HG02852 (cell line): ENCODE results near the gene FANK1.

Experiments used
- ATAC-seq: cut with Tn5 transposase; IDR thresholded peaks from one replicate; pipeline ENCODE4 v1.9.1; 2021; ENCODE audit warnings: mild to moderate bottlenecking, moderate library complexity; ENCODE audit not compliant: unreplicated experiment

The FANK1 gene

GRCh38 chr10:125896088-125896934 lies at the start of gene FANK1:
FANK1 (plus strand) TSS chr10:125896564; CDS start chr10:125896643, 79 bp downstream.
- ATAC-seq: peak; percentile 86

- ATAC-seq: no peak
Observed at GRCh38 chr10:125846894-125847293, 49.5 kb upstream of the FANK1 start.

DNA sequence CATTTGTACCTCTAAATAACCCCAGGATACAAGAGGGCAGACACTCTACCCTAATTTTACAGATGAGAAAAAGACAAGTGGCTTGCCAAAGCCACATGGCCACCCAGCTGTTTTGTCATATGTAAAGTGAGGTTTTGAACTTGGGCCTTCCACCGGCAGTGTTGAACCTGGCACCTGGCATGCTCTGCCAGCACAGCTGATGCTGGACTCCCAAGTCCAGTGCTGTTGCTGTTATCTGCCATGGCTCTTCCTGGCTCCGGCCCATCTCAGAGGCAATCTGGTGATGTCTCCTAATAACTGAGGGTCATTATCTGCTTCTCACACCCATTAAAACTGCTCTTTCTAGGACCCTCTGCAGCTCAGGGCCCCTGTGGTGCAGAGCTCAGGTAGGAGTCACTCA lies 48.0 kb upstream of the FANK1 start:
- no peak for ATAC-seq

GRCh38 chr10:125848857-125849256 lies 47.5 kb upstream of the FANK1 start:
- no peak for ATAC-seq

- no peak for ATAC-seq
Observed at GRCh38 chr10:125849448-125849847, 46.9 kb upstream of the FANK1 start.

- no peak for ATAC-seq
Observed at GRCh38 chr10:125850766-125851731, 45.3 kb upstream of the FANK1 start.

- no peak for ATAC-seq
Observed at GRCh38 chr10:125852487-125852886, 43.9 kb upstream of the FANK1 start.

GRCh38 chr10:125857185-125857760 lies 39.1 kb upstream of the FANK1 start:
- no peak for ATAC-seq

- no peak for ATAC-seq
Observed at GRCh38 chr10:125859128-125859817, 37.1 kb upstream of the FANK1 start.

DNA sequence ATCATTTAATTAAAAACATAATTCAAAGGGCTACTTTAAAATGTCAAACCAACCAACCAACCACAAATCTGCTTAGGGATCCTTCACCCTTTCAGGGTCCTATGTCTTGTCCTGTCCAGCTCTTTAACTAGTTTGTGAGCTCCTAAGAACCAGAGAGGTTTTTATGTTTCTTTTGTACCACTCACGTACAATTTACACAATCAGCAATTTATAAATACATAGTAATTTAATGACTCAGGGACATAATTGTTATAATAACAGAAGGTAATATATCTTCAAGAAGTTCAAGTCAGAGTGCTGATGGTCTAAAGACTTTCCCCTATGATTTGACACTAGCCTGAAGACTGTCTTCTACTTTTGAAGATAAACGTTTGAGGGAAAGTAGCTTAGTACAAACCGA lies 31.2 kb upstream of the FANK1 start:
- ATAC-seq: no peak

DNA sequence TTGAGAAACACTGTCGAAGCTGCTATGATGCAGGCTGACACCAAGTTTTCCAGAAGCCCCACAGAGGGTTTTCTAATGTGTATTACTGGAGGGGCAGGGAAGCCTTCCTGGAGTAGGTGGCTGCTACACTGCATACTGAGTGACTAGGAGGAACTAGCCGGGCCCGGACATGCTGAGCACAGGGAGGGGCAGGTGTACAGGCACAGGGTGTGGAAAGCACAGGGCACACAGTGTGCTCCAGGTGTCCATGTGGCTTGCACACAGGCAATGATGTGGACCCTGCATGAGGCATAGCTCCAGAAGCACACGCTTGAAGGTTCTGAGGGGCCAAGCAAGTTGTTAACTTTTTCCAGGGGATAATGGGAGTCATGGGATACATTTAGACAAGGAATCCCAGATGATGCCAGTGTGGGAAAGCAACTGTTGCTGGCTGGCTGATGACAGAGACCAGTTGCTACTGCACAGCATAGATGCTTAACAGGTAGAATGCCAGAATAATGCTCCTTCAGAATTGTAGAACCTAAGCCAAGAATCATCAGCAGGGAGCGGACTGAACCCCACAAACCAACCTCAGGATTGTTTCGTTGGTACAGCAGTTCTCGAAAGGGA lies 29.8 kb upstream of the FANK1 start:
- ATAC-seq: no peak

DNA sequence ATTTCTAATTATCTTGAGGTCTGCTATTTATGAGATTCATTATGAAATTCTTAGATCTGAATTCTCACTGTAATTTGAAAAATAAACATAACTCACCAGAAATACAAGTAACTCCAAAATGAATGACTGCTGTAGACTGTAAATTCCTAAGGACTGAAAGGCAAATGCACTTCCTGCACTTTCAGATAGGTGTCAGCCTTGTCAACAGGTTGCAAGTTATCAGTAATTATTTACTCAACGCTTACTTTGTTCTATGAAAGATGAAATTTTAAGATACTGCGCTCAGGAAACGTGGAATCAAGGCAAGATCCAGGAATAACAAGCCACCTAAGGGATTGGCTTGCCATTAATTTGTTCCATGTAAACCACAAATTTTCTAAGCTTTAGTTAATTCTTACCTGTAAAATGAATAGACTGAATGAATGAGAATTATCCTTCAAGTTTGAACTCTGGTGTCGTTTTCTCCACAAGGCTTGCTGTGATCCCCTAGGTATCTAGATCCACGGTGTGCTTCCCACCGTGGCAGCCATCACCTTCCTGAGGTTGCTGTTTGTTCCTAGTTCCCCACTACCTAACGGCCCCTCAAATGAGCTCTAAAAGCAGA lies 27.9 kb upstream of the FANK1 start:
- no peak for ATAC-seq

GRCh38 chr10:125871338-125871737 lies 25.0 kb upstream of the FANK1 start:
- ATAC-seq: no peak

DNA sequence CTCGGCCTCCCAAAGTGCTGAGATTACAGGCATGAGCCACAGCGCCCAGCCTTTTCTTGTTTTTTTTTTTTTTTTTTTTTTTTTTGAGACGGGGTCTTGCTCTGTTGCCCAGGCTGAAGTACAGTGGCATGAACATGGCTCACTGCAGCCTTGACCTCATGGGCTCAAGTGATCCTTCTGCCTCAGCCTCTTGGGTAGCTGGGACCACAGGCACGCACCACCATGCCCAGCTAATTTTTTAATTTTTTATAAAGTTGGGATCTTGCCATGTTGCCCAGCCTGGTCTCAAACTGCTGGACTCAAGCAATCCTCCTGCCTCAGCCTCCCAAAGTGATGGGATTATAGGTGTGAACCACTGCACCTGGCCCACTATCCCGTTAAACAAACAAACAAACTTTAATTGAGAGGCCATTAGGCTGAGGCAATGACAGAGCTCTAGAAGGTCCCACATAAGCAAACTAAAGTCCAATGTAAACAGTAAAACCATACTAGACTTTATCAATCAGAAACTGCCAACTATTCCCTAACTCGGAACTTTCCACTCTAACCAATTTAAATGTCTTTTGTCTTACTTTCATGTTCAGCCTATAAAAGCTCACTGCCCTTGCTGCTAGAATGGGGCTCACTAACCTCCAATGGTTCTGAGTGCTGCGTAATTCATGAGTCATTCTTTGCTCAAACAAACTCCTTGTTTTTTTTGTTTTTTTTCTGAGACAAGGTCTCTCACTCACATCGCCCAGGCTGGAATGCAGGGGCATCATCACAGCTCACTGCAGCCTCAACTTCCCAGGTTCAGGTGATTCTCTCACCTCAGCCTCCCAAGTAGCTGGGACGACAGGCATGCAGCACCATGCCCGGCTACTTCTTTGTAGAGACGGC lies 17.2 kb upstream of the FANK1 start:
- no peak for ATAC-seq

- no peak for ATAC-seq
Observed at GRCh38 chr10:125880719-125881118, 15.6 kb upstream of the FANK1 start.

DNA sequence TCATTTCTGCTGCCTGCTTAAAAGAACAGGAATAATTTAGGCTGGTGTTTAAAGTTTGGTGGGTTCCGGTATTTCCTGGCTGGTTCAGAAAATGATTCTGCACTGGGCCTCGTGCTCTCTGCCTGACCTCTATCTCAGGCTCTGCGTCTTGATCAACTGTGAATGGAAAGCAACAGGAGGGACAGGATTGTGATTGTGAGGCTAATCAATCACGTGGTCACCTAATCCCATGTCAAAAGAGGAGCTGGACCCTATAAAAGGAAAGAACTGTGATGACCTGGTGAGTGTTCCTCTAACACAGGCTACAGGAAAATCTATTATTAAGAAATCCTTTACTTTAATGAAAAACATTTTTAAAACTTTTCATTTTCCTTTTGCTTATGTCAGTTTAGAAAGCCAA lies 15.2 kb upstream of the FANK1 start, which contains the start of gene DHX32:
Gene DHX32, minus strand, starts transcription at position 101 of the 400 bp plus-strand sequence. CDS start 468 bp downstream, outside the sequence.
- ATAC-seq: no peak

GRCh38 chr10:125882596-125882995 lies 13.8 kb upstream of the FANK1 start:
- ATAC-seq: no peak

- ATAC-seq: no peak
Observed at GRCh38 chr10:125883211-125883610, 13.2 kb upstream of the FANK1 start.
